ENCODE results near the gene TRIOBP. TPM values are rescaled to one million over a fixed set of nuclear protein-coding genes. Genes with fewer than 3 reads are reported as not detected.

The TRIOBP gene
- total RNA-seq, 2 experiments from 2014 or later: 40.9 to 42.7 TPM

GRCh38 chr22:37659066-37659896, 37.6 kb upstream of the TRIOBP start:
- no peak for DNase-seq
- H3K9me3 Mint-ChIP-seq: no peaks in the 10 kb centered on the region
- CTCF ChIA-PET: interaction anchor here (1.0 to 12.8 kb wide), 12 partner anchors 12 to 294 kb away, joined by 3 to 191 read pairs (median 5); partner anchors contain the start of genes C22orf23, GGA1, LGALS1 and NOL12
- H3K4me1 Mint-ChIP-seq: peaks cover 42% of the 10 kb centered on the region
- peaks cover 19% of the 10 kb centered on the region for H3K36me3 Mint-ChIP-seq (ENCODE audit: low read depth)
- POLR2A ChIA-PET: interaction anchor here (0.9 to 15.9 kb wide), 10 partner anchors 8 to 40 kb away, joined by 3 to 244 read pairs (median 10); partner anchors contain the start of genes LGALS1, NOL12 and SH3BP1
- peak overlapping the region; percentile 71 for H3K27ac Mint-ChIP-seq
- peak overlapping the region; percentile 84 for H3K4me3 Mint-ChIP-seq
- no peaks in the 10 kb centered on the region for H3K27me3 Mint-ChIP-seq

- H3K9me3 Mint-ChIP-seq: no peaks in the 10 kb centered on the region
- no peak for DNase-seq
- H3K4me3 Mint-ChIP-seq: peak overlapping the region; percentile 84
- peaks cover 17% of the 10 kb centered on the region for H3K36me3 Mint-ChIP-seq (ENCODE audit: low read depth)
- peak overlapping the region; percentile 71 for H3K27ac Mint-ChIP-seq
- POLR2A ChIA-PET: interaction anchor here (0.6 to 15.9 kb wide), 5 partner anchors 16 to 38 kb away, joined by 3 to 244 read pairs (median 5); partner anchors contain the start of genes LGALS1, NOL12 and SH3BP1
- no peaks in the 10 kb centered on the region for H3K27me3 Mint-ChIP-seq
- H3K4me1 Mint-ChIP-seq: peaks cover 42% of the 10 kb centered on the region
- CTCF ChIA-PET: interaction anchor here (1.0 to 12.8 kb wide), 5 partner anchors 16 to 53 kb away, joined by 3 to 191 read pairs (median 45); partner anchors contain the start of genes LGALS1, NOL12 and SH3BP1
These were observed 36.7 kb upstream of the TRIOBP start for GRCh38 chr22:37659897-37660708.

- Mint-ChIP-seq H3K27ac (no peak overlapping the region), H3K4me1 (peaks cover 42% of the 10 kb centered on the region), H3K9me3 (no peaks in the 10 kb centered on the region), H3K27me3 (no peaks in the 10 kb centered on the region), H3K36me3 (ENCODE audit: low read depth) (peaks cover 16% of the 10 kb centered on the region), H3K4me3 (peak overlapping the region; percentile 84)
- ChIA-PET POLR2A (interaction anchor here (0.6 to 15.9 kb wide), 5 partner anchors 8 to 25 kb away, joined by 3 to 244 read pairs (median 6); partner anchors contain the start of genes LGALS1, NOL12 and SH3BP1), CTCF (interaction anchor here (0.9 to 12.8 kb wide), 7 partner anchors 10 to 53 kb away, joined by 3 to 191 read pairs (median 5); partner anchors contain the start of genes LGALS1 and NOL12)
- no peak for DNase-seq
These were observed 36.2 kb upstream of the TRIOBP start for GRCh38 chr22:37660709-37661045.

GRCh38 chr22:37661160-37661924, 35.5 kb upstream of the TRIOBP start:
- peaks cover 41% of the 10 kb centered on the region for H3K4me1 Mint-ChIP-seq

GRCh38 chr22:37662039-37662438, 34.8 kb upstream of the TRIOBP start:
- H3K9me3 Mint-ChIP-seq: no peaks in the 10 kb centered on the region
- POLR2A ChIA-PET: interaction anchor here (0.8 to 15.9 kb wide), 3 partner anchors 10 to 19 kb away, joined by 4 to 244 read pairs (median 6); partner anchors contain the start of gene LGALS1
- H3K27ac Mint-ChIP-seq: peak overlapping the region; percentile 28
- H3K27me3 Mint-ChIP-seq: no peaks in the 10 kb centered on the region
- H3K4me3 Mint-ChIP-seq: no peak overlapping the region
- peaks cover 40% of the 10 kb centered on the region for H3K4me1 Mint-ChIP-seq
- CTCF ChIA-PET: interaction anchor here (0.6 to 12.8 kb wide), 6 partner anchors 17 to 201 kb away, joined by 3 to 191 read pairs (median 6); partner anchors contain the start of gene LGALS1
- peaks cover 19% of the 10 kb centered on the region for H3K36me3 Mint-ChIP-seq (ENCODE audit: low read depth)
- no peak for DNase-seq

More at GRCh38 chr22:37661160-37661924, 35.5 kb upstream of the TRIOBP start:
- DNase-seq: no peak
- ChIA-PET CTCF (interaction anchor here (0.6 to 12.8 kb wide), 9 partner anchors 10 to 202 kb away, joined by 3 to 191 read pairs (median 5); partner anchors contain the start of genes LGALS1 and NOL12), POLR2A (interaction anchor here (0.8 to 15.9 kb wide), 4 partner anchors 9 to 25 kb away, joined by 4 to 244 read pairs (median 6); partner anchors contain the start of genes LGALS1 and NOL12)
- H3K27ac Mint-ChIP-seq: no peak overlapping the region
- peaks cover 14% of the 10 kb centered on the region for H3K36me3 Mint-ChIP-seq (ENCODE audit: low read depth)
- H3K4me3 Mint-ChIP-seq: peak overlapping the region; percentile 84
- H3K9me3 Mint-ChIP-seq: no peaks in the 10 kb centered on the region
- H3K27me3 Mint-ChIP-seq: no peaks in the 10 kb centered on the region

- H3K27ac Mint-ChIP-seq: no peak overlapping the region
- DNase-seq: no peak
- CTCF ChIA-PET: interaction anchor here (0.6 to 12.8 kb wide), 4 partner anchors 8 to 156 kb away, joined by 3 to 191 read pairs (median 78); partner anchors contain the start of gene LGALS1
- peaks cover 31% of the 10 kb centered on the region for H3K4me1 Mint-ChIP-seq
- peaks cover 19% of the 10 kb centered on the region for H3K36me3 Mint-ChIP-seq (ENCODE audit: low read depth)
- no peaks in the 10 kb centered on the region for H3K27me3 Mint-ChIP-seq
- H3K9me3 Mint-ChIP-seq: no peaks in the 10 kb centered on the region
- POLR2A ChIA-PET: interaction anchor here (15.9 kb wide), 1 partner anchor 12 kb away, joined by 244 read pairs; the partner anchor contains the start of gene LGALS1
- no peak overlapping the region for H3K4me3 Mint-ChIP-seq
These were observed 33.2 kb upstream of the TRIOBP start for GRCh38 chr22:37663521-37664140.

- ChIA-PET CTCF (interaction anchor here (12.4 to 12.8 kb wide), 2 partner anchors 15 to 21 kb away, joined by 151 to 191 read pairs; partner anchors contain the start of gene LGALS1), POLR2A (interaction anchor here (15.9 kb wide), 1 partner anchor 11 kb away, joined by 244 read pairs; the partner anchor contains the start of gene LGALS1)
- Mint-ChIP-seq H3K27me3 (no peaks in the 10 kb centered on the region), H3K4me3 (no peak overlapping the region), H3K9me3 (no peaks in the 10 kb centered on the region), H3K4me1 (peaks cover 29% of the 10 kb centered on the region), H3K27ac (no peak overlapping the region), H3K36me3 (ENCODE audit: low read depth) (peaks cover 19% of the 10 kb centered on the region)
- DNase-seq: no peak
These were observed 32.4 kb upstream of the TRIOBP start for GRCh38 chr22:37664249-37665101.

- ChIA-PET POLR2A (interaction anchor here (15.9 kb wide), 1 partner anchor 10 kb away, joined by 244 read pairs; the partner anchor contains the start of gene LGALS1), CTCF (interaction anchor here (12.4 to 12.8 kb wide), 2 partner anchors 14 to 22 kb away, joined by 151 to 191 read pairs; partner anchors contain the start of gene LGALS1)
- Mint-ChIP-seq H3K4me3 (no peak overlapping the region), H3K4me1 (peaks cover 21% of the 10 kb centered on the region), H3K27ac (no peak overlapping the region), H3K36me3 (ENCODE audit: low read depth) (peaks cover 19% of the 10 kb centered on the region), H3K27me3 (no peaks in the 10 kb centered on the region), H3K9me3 (no peaks in the 10 kb centered on the region)
- DNase-seq: no peak
These were observed 31.4 kb upstream of the TRIOBP start for GRCh38 chr22:37665487-37665886.

GRCh38 chr22:37669586-37669985, 27.3 kb upstream of the TRIOBP start:
- ChIA-PET POLR2A (interaction anchor here (1.0 to 12.9 kb wide), 2 partner anchors 9 to 44 kb away, joined by 3 to 244 read pairs; partner anchors contain the start of gene PDXP), CTCF (interaction anchor here (0.7 to 6.0 kb wide), 4 partner anchors 12 to 62 kb away, joined by 3 to 38 read pairs (median 4); no protein-coding TSS in a partner anchor)
- Mint-ChIP-seq H3K27me3 (no peaks in the 10 kb centered on the region), H3K27ac (no peak overlapping the region), H3K36me3 (ENCODE audit: low read depth) (peaks cover 13% of the 10 kb centered on the region), H3K4me1 (peaks cover 33% of the 10 kb centered on the region), H3K9me3 (no peaks in the 10 kb centered on the region), H3K4me3 (no peak overlapping the region)
- no peak for DNase-seq

GRCh38 chr22:37672206-37672919, 24.5 kb upstream of the TRIOBP start:
- DNase-seq: no peak
- peaks cover 40% of the 10 kb centered on the region for H3K4me1 Mint-ChIP-seq
- no peak overlapping the region for H3K4me3 Mint-ChIP-seq
- H3K36me3 Mint-ChIP-seq (ENCODE audit: low read depth): peaks cover 11% of the 10 kb centered on the region
- ChIA-PET POLR2A (interaction anchor here (1.2 to 12.9 kb wide), 5 partner anchors 9 to 38 kb away, joined by 3 to 244 read pairs (median 5); partner anchors contain the start of genes NOL12, PDXP and SH3BP1), CTCF (interaction anchor here (0.8 to 6.0 kb wide), 4 partner anchors 9 to 38 kb away, joined by 3 to 38 read pairs (median 14); no protein-coding TSS in a partner anchor)
- no peaks in the 10 kb centered on the region for H3K27me3 Mint-ChIP-seq
- no peaks in the 10 kb centered on the region for H3K9me3 Mint-ChIP-seq
- peak overlapping the region; percentile 26 for H3K27ac Mint-ChIP-seq
